ENCODE results near the gene ZNFX1.

- TF ChIP-seq CTCF (IDR thresholded peaks at IDR 0.05) (no peak), POLR2A (IDR thresholded peaks at IDR 0.05) (no peak)
These were observed 49.2 kb downstream of the ZNFX1 start for GRCh38 chr20:49228676-49229075.

Data from heart left ventricle (tissue), 13 donors.